Stimulated activated CD8-positive, alpha-beta memory T cell treated with anti-CD3 and anti-CD28 coated beads, Interleukin-4, amount 100 ng/mL, for 4 hours (primary cell): Measurements from ENCODE around the gene VANGL2.

Experiments
- DNase-seq, 2 donors: peaks; one replicate each; pipeline ENCODE4 v3.0.0-alpha.2; 2020; ENCODE audit warnings: low read depth in 2 of 2, low spot score in 1 of 2

The VANGL2 gene

GRCh38 chr1:160405331-160405877, 5.0 kb downstream of the VANGL2 start:
- no peak for DNase-seq

GRCh38 chr1:160406131-160406968, 6.0 kb downstream of the VANGL2 start:
- no peak for DNase-seq

GRCh38 chr1:160407839-160408801, 7.8 kb downstream of the VANGL2 start:
- no peak for DNase-seq

- no peak for DNase-seq
Observed at GRCh38 chr1:160408864-160409263, 8.5 kb downstream of the VANGL2 start.

GRCh38 chr1:160409486-160409885, 9.1 kb downstream of the VANGL2 start:
- no peak for DNase-seq

- no peak for DNase-seq
Observed at GRCh38 chr1:160410406-160411005, 10.1 kb downstream of the VANGL2 start.

- no peak for DNase-seq
Observed at GRCh38 chr1:160411271-160412027, 11.1 kb downstream of the VANGL2 start.

- no peak for DNase-seq
Observed at GRCh38 chr1:160412028-160412362, 11.6 kb downstream of the VANGL2 start.

- DNase-seq, result no peak
Observed at GRCh38 chr1:160413716-160414115, 13.4 kb downstream of the VANGL2 start.

- DNase-seq, result no peak
Observed at GRCh38 chr1:160414881-160415280, 14.5 kb downstream of the VANGL2 start.

GRCh38 chr1:160415696-160416290, 15.4 kb downstream of the VANGL2 start:
- no peak for DNase-seq

GRCh38 chr1:160416369-160416768, 16.0 kb downstream of the VANGL2 start:
- DNase-seq, result no peak

- DNase-seq, result no peak
Observed at GRCh38 chr1:160418483-160418882, 18.1 kb downstream of the VANGL2 start.

GRCh38 chr1:160419150-160419837, 18.9 kb downstream of the VANGL2 start:
- no peak for DNase-seq

- no peak for DNase-seq
Observed at GRCh38 chr1:160419838-160420169, 19.4 kb downstream of the VANGL2 start.

GRCh38 chr1:160420881-160421842, 20.8 kb downstream of the VANGL2 start:
- DNase-seq, result no peak

GRCh38 chr1:160421881-160422280, 21.5 kb downstream of the VANGL2 start:
- no peak for DNase-seq

GRCh38 chr1:160423966-160424365, 23.6 kb downstream of the VANGL2 start:
- no peak for DNase-seq

GRCh38 chr1:160425847-160426246, 25.5 kb downstream of the VANGL2 start:
- DNase-seq, result no peak
